Measurements from ENCODE around the gene CKS1B.
A peak's percentile ranks its signal among the peaks of the same experiment; 100 is the strongest.

CKS1B gene

GRCh38 chr1:154970631-154971340, 3.7 kb upstream of the CKS1B start, which contains the start of gene SHC1:
Gene SHC1, minus strand, starts transcription at chr1:154970747. Its CDS starts 221 bp downstream, at chr1:154970526.
- TF ChIP-seq CTCF (IDR thresholded peaks at IDR 0.05; ENCODE audit: borderline replicate concordance, control extremely low read depth, extremely low read depth, insufficient read depth, missing control alignments) = no peak
- in situ Hi-C loops (cut with MboI; ENCODE audit: low sequenced_read_pairs, unreplicated experiment) = no loop called here
- DNase-seq (ENCODE audit: low spot score) = peak; percentile 85

- in situ Hi-C loops (cut with MboI; ENCODE audit: low sequenced_read_pairs, unreplicated experiment) = no loop called here
- no peak for DNase-seq (ENCODE audit: low spot score)
- no peak for TF ChIP-seq CTCF (IDR thresholded peaks at IDR 0.05; ENCODE audit: borderline replicate concordance, control extremely low read depth, extremely low read depth, insufficient read depth, missing control alignments)
Observed at GRCh38 chr1:154971341-154971998, 3.0 kb upstream of the CKS1B start.

- in situ Hi-C loops (cut with MboI; ENCODE audit: low sequenced_read_pairs, unreplicated experiment) = no loop called here
- TF ChIP-seq CTCF (IDR thresholded peaks at IDR 0.05; ENCODE audit: borderline replicate concordance, control extremely low read depth, extremely low read depth, insufficient read depth, missing control alignments) = no peak
- no peak for DNase-seq (ENCODE audit: low spot score)
Observed at GRCh38 chr1:154972213-154972516, 2.3 kb upstream of the CKS1B start.

- no peak for DNase-seq (ENCODE audit: low spot score)
- no peak for TF ChIP-seq CTCF (IDR thresholded peaks at IDR 0.05; ENCODE audit: borderline replicate concordance, control extremely low read depth, extremely low read depth, insufficient read depth, missing control alignments)
- in situ Hi-C loops (cut with MboI; ENCODE audit: low sequenced_read_pairs, unreplicated experiment) = no loop called here
Observed at GRCh38 chr1:154972517-154973343, 1.8 kb upstream of the CKS1B start.

- TF ChIP-seq CTCF (IDR thresholded peaks at IDR 0.05; ENCODE audit: borderline replicate concordance, control extremely low read depth, extremely low read depth, insufficient read depth, missing control alignments) = peak; percentile 12
- in situ Hi-C loops (cut with MboI; ENCODE audit: low sequenced_read_pairs, unreplicated experiment) = no loop called here
- peak; percentile 89 for DNase-seq (ENCODE audit: low spot score)
Observed at GRCh38 chr1:154973344-154974101, 958 bp upstream of the CKS1B start.
